ENCODE data around the gene PEPD.
"Not testable (repeated sequence)": the region's sequence is repeated elsewhere in the genome, so short reads cannot be mapped to it uniquely, and the experiment has no call there.

The PEPD gene

DNA sequence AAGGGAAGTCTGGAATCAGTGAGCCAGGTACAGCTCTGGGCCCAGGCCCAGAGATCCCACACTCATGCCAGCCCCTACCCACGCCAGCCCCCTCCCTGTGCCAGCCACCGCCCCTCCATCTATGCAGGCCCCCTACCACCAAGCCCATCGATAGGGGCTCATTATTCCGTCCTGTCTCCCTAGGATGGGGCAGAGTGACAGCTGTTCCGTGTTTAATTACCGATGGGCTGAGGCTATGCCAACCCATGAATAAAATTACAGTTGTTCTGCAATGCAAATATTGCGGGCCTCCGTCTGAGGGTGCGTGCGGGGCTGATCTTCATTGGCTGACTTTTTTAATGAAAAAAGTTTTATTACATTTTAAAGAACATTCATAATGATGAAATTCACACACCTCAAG is 35.6 kb upstream of the PEPD start:
- Histone ChIP-seq H3K27ac (ENCODE audit: low read depth, low read length) (no peak overlapping the region), H3K9me3 (ENCODE audit: control insufficient read depth, insufficient read depth, low read length) (no peaks in the 10 kb centered on the region), H3K27me3 (ENCODE audit: control insufficient read depth, insufficient read depth, low read length) (no peaks in the 10 kb centered on the region), H3K4me1 (ENCODE audit: control insufficient read depth, insufficient read depth, low read length) (no peaks in the 10 kb centered on the region), H3K9ac (ENCODE audit: low read depth, low read length) (no peak overlapping the region), H3K36me3 (ENCODE audit: control insufficient read depth, insufficient read depth, low read length) (no peaks in the 10 kb centered on the region), H3K4me3 (ENCODE audit: low read depth, low read length) (no peak overlapping the region)

DNA sequence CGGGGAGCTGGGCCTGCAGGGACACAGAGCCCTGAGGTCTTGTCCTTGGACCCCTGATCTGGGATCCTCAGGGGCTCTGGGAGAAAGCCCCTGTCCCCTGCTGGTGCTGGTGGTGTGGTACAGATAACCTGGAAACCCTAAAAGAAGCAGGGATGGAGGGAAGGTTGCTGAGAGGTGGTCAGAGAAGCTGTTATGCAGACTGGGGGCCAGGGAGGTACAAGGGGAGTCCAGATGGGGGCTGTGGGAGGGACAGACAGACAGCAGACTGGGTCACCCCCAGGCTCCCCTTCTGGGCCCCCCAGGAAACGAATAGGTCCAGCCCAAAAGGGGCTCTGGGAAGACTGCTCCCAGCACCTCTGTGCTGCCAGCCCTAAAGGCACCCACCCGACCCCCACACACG is 34.7 kb upstream of the PEPD start:
- Histone ChIP-seq H3K9me3 (ENCODE audit: control insufficient read depth, insufficient read depth, low read length) (no peaks in the 10 kb centered on the region), H3K27me3 (ENCODE audit: control insufficient read depth, insufficient read depth, low read length) (no peaks in the 10 kb centered on the region), H3K4me1 (ENCODE audit: control insufficient read depth, insufficient read depth, low read length) (no peaks in the 10 kb centered on the region), H3K27ac (ENCODE audit: low read depth, low read length) (no peak overlapping the region), H3K36me3 (ENCODE audit: control insufficient read depth, insufficient read depth, low read length) (no peaks in the 10 kb centered on the region), H3K9ac (ENCODE audit: low read depth, low read length) (no peak overlapping the region), H3K4me3 (ENCODE audit: low read depth, low read length) (no peak overlapping the region)

DNA sequence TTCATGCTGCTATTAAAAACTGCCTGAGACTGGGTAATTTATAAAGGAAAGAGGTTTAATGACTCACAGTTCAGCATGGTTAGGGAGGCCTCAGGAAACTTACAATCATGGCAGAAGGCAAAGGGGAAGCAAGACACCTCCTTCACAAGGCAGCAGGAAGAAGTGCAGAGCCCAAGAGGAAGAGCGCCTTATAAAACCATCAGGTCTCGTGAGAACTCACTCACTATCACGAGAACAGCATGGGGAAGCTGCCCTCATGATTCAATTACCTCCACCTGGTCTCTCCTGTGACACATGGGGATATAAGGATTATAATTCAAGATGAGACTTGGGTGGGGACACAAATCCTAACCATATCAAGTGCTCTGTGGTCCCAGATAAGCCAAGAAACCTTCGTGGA is 34.1 kb upstream of the PEPD start:
- H3K9me3 ChIP-seq (ENCODE audit: control insufficient read depth, insufficient read depth, low read length); H3K4me1 ChIP-seq (ENCODE audit: control insufficient read depth, insufficient read depth, low read length); H3K9ac ChIP-seq (ENCODE audit: low read depth, low read length); H3K27ac ChIP-seq (ENCODE audit: low read depth, low read length); H3K27me3 ChIP-seq (ENCODE audit: control insufficient read depth, insufficient read depth, low read length); H3K4me3 ChIP-seq (ENCODE audit: low read depth, low read length); H3K36me3 ChIP-seq (ENCODE audit: control insufficient read depth, insufficient read depth, low read length): not testable (repeated sequence)

DNA sequence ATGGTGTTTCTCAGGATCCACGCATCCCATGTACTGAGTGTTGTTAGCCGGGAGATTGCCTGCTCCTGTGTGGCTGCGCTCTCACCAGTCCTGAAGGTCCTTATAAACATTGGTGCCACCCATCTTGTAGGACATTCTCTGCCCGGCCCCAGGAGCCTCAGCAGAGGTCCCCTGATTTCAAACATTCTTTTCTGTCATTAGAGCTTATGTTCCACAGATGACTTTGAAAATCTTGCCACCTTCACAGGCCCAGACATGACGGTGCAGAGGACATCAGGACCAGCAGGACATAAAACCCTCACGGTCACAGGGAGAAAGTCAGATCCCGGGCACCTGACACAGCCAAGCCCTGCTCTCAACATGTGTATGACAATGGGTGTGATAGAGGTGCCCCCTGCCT is 33.2 kb upstream of the PEPD start:
- no peak overlapping the region for H3K4me3 ChIP-seq (ENCODE audit: low read depth, low read length)
- H3K36me3 ChIP-seq (ENCODE audit: control insufficient read depth, insufficient read depth, low read length), result no peaks in the 10 kb centered on the region
- H3K4me1 ChIP-seq (ENCODE audit: control insufficient read depth, insufficient read depth, low read length), result no peaks in the 10 kb centered on the region
- H3K27me3 ChIP-seq (ENCODE audit: control insufficient read depth, insufficient read depth, low read length), result no peaks in the 10 kb centered on the region
- no peak overlapping the region for H3K27ac ChIP-seq (ENCODE audit: low read depth, low read length)
- no peaks in the 10 kb centered on the region for H3K9me3 ChIP-seq (ENCODE audit: control insufficient read depth, insufficient read depth, low read length)
- no peak overlapping the region for H3K9ac ChIP-seq (ENCODE audit: low read depth, low read length)

DNA sequence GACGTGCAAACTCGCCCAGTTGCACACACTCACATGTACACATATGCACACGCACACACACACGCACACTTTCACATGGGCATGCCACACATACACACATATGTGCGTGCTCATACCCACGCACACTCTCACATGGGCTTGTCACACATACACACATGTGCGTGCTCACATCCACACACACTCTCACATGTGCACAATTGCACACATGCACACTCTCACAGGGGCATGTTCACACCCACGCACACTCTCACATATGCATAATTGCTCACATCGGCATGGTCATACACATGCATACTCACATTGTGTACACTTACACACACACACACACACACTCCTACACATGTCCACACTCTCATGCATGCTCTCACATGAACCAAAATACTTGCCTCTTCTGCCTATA is 32.8 kb upstream of the PEPD start:
- no peaks in the 10 kb centered on the region for H3K9me3 ChIP-seq (ENCODE audit: control insufficient read depth, insufficient read depth, low read length)
- H3K27me3 ChIP-seq (ENCODE audit: control insufficient read depth, insufficient read depth, low read length), result no peaks in the 10 kb centered on the region
- no peak overlapping the region for H3K27ac ChIP-seq (ENCODE audit: low read depth, low read length)
- no peaks in the 10 kb centered on the region for H3K4me1 ChIP-seq (ENCODE audit: control insufficient read depth, insufficient read depth, low read length)
- H3K36me3 ChIP-seq (ENCODE audit: control insufficient read depth, insufficient read depth, low read length), result no peaks in the 10 kb centered on the region
- no peak overlapping the region for H3K4me3 ChIP-seq (ENCODE audit: low read depth, low read length)
- H3K9ac ChIP-seq (ENCODE audit: low read depth, low read length), result no peak overlapping the region

DNA sequence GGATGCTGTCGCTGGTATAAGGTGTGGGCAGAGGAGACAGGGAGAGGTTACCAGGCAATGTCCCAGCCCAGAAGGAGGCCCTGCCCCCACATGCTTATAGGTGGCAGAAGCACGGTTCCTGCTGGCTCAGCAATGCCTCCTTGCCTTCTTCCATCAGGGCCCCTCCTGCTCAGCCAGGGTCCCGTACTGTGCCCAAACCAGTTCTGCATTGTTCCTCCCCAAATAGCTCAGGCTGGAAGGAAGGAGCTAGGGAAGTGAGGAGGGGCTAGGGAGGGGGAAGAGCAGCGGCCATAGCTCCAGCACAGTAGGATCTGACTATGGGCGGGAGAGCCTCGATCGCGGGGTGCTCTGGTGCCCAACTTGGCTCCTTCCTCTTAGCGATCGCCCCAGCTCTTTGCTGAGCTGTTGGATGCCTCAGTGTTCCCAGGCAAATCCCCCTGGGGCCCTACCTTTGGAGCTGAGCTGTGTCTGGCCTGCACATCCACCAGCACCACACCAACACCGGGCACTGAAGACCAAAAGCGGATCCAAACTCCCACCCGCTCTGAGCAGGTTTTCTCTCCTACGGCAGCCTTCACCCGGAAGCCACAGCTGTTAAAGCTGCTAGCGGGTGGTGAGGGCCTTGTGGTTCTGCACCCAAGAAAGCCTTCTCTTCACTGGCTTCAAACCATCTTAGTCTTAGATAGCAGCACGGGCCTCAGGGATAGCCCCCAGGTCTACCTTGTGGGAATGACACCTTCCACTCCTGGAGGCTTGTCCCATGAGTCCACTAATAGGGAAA is 32.1 kb upstream of the PEPD start:
- Histone ChIP-seq H3K9me3 (ENCODE audit: control insufficient read depth, insufficient read depth, low read length) (no peaks in the 10 kb centered on the region), H3K36me3 (ENCODE audit: control insufficient read depth, insufficient read depth, low read length) (no peaks in the 10 kb centered on the region), H3K9ac (ENCODE audit: low read depth, low read length) (no peak overlapping the region), H3K27ac (ENCODE audit: low read depth, low read length) (no peak overlapping the region), H3K4me1 (ENCODE audit: control insufficient read depth, insufficient read depth, low read length) (no peaks in the 10 kb centered on the region), H3K27me3 (ENCODE audit: control insufficient read depth, insufficient read depth, low read length) (no peaks in the 10 kb centered on the region), H3K4me3 (ENCODE audit: low read depth, low read length) (no peak overlapping the region)

DNA sequence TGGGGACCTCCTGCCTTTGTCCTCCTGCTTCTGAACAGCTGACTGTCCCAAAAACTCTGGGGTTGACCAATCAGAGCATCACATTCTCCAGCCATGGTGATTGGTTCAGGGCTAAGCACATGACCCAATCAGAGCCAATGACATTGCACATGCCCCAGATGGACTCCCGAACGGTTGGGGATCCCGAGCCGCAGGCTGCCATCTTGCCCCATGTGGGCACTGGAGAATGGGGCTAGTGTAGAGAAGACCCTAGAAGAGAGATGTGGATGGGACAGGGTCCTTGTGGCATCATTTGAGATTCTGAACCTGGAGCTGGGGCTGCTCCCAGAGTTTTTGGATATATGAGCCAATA is 31.3 kb upstream of the PEPD start:
- Histone ChIP-seq H3K9ac (ENCODE audit: low read depth, low read length) (no peak overlapping the region), H3K4me1 (ENCODE audit: control insufficient read depth, insufficient read depth, low read length) (no peaks in the 10 kb centered on the region), H3K9me3 (ENCODE audit: control insufficient read depth, insufficient read depth, low read length) (no peaks in the 10 kb centered on the region), H3K4me3 (ENCODE audit: low read depth, low read length) (no peak overlapping the region), H3K36me3 (ENCODE audit: control insufficient read depth, insufficient read depth, low read length) (no peaks in the 10 kb centered on the region), H3K27me3 (ENCODE audit: control insufficient read depth, insufficient read depth, low read length) (no peaks in the 10 kb centered on the region), H3K27ac (ENCODE audit: low read depth, low read length) (no peak overlapping the region)

DNA sequence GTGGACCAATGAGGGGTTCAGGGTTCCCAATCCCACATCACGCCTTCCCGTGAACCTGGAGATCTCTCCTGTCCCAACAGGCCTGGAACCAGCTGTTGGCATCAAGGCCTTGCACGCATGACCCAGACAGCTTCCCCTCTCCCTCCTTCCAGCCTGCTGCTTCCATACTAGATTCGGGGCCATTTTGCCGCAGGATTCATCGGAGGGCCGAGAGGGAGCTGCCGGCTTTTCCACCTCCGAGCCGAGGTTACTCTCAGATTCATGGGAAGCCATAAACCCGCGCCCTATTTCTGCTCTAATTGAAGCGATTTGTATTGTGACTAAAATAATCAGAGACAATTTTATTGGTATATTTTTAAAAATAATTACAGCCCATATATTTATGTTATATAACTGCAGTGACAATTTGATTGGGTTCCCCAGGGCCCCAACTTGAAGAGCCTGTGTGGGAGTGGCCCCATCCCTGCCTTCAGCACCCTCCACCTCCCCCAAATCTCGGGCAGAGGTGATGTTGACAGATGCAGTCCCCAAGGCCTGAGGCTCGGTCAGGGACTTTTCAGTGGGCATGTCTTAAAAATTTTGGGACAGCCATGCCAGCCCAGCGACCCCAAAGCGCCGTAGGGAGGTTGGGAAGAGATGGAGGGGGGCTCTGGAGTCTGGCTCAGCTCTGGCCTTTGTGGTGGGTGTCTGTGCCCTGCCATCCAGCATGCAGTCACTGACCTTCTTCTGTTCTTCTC is 30.8 kb upstream of the PEPD start:
- Histone ChIP-seq H3K4me3 (ENCODE audit: low read depth, low read length) (no peak overlapping the region), H3K4me1 (ENCODE audit: control insufficient read depth, insufficient read depth, low read length) (no peaks in the 10 kb centered on the region), H3K27ac (ENCODE audit: low read depth, low read length) (no peak overlapping the region), H3K36me3 (ENCODE audit: control insufficient read depth, insufficient read depth, low read length) (no peaks in the 10 kb centered on the region), H3K27me3 (ENCODE audit: control insufficient read depth, insufficient read depth, low read length) (no peaks in the 10 kb centered on the region), H3K9ac (ENCODE audit: low read depth, low read length) (no peak overlapping the region), H3K9me3 (ENCODE audit: control insufficient read depth, insufficient read depth, low read length) (no peaks in the 10 kb centered on the region)

DNA sequence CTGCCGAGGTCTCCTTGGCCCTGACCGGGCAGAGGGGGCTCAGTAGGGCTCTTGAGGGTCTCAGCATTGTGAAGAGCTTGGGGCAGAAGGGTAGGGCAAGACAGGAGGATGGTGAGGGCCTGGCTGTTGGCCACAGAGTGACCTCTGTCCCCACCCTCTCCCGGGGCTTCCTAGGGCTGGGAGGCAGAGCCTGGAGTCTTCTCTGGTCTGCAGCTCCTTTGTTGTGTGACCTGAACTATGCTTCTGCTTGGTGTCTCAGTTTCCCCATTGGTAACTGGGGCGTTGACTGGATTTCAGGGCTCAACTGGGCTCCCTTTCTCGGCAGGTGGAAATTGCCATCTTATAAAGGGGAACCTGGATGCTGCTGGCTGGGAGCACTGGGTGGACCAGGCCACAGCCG is 30.1 kb upstream of the PEPD start:
- Histone ChIP-seq H3K9ac (ENCODE audit: low read depth, low read length) (no peak overlapping the region), H3K27ac (ENCODE audit: low read depth, low read length) (no peak overlapping the region), H3K9me3 (ENCODE audit: control insufficient read depth, insufficient read depth, low read length) (no peaks in the 10 kb centered on the region), H3K36me3 (ENCODE audit: control insufficient read depth, insufficient read depth, low read length) (no peaks in the 10 kb centered on the region), H3K4me3 (ENCODE audit: low read depth, low read length) (no peak overlapping the region), H3K27me3 (ENCODE audit: control insufficient read depth, insufficient read depth, low read length) (no peaks in the 10 kb centered on the region), H3K4me1 (ENCODE audit: control insufficient read depth, insufficient read depth, low read length) (no peaks in the 10 kb centered on the region)

DNA sequence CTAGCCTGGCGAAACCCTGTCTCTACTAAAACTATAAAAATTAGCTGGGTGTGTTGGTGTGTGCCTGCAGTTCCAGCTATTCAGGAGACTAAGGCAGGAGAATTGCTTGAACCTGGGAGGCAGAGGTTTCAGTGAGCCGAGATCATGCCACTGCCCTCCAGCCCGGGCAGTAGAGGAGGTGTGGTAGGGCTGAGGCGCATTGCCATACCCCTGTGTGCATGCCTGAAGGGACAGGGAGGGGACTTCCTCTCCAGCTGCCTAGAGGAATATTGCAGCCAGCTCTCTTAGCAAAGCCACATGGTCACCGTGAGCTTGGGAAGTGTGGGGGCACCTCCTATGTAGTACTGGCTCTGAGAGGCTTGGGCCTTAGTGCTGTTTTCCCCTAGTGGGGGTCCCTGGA is 29.2 kb upstream of the PEPD start:
- no peak overlapping the region for H3K27ac ChIP-seq (ENCODE audit: low read depth, low read length)
- H3K27me3 ChIP-seq (ENCODE audit: control insufficient read depth, insufficient read depth, low read length), result no peaks in the 10 kb centered on the region
- H3K36me3 ChIP-seq (ENCODE audit: control insufficient read depth, insufficient read depth, low read length), result no peaks in the 10 kb centered on the region
- no peaks in the 10 kb centered on the region for H3K4me1 ChIP-seq (ENCODE audit: control insufficient read depth, insufficient read depth, low read length)
- no peaks in the 10 kb centered on the region for H3K9me3 ChIP-seq (ENCODE audit: control insufficient read depth, insufficient read depth, low read length)
- no peak overlapping the region for H3K4me3 ChIP-seq (ENCODE audit: low read depth, low read length)
- no peak overlapping the region for H3K9ac ChIP-seq (ENCODE audit: low read depth, low read length)

DNA sequence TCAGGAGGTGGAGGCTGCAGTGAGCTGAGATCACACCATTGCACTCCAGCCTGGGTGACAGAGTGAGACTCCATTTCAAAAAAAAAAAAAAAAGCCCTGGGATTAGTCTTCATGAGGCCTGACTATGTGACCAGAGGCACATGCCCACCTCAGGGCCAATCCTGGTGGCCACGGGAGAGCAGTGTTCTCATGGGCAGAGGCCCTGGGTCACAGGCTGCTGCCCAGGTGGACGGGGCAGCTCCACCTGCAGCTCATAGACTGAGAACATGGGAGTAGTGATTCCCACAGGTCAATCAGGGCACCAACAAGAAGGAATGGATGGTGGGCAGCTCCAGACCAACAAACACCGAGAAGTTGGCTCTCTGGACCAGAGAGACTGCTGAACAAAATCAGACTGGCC is 26.1 kb upstream of the PEPD start:
- Histone ChIP-seq H3K4me1 (ENCODE audit: control insufficient read depth, insufficient read depth, low read length) (no peaks in the 10 kb centered on the region), H3K36me3 (ENCODE audit: control insufficient read depth, insufficient read depth, low read length) (no peaks in the 10 kb centered on the region), H3K4me3 (ENCODE audit: low read depth, low read length) (no peak overlapping the region), H3K27me3 (ENCODE audit: control insufficient read depth, insufficient read depth, low read length) (no peaks in the 10 kb centered on the region), H3K9me3 (ENCODE audit: control insufficient read depth, insufficient read depth, low read length) (no peaks in the 10 kb centered on the region), H3K9ac (ENCODE audit: low read depth, low read length) (no peak overlapping the region), H3K27ac (ENCODE audit: low read depth, low read length) (no peak overlapping the region)
